Suprapubic skin (tissue), 4 donors: Measurements from ENCODE around the gene VAV1.

Source experiments
- EP300 ChIP-seq: sonication (generic); formaldehyde crosslinking; IDR thresholded peaks from one replicate; pipeline ENCODE4 v1.6.1; 2017; ENCODE audit warnings: antibody characterized with exemption
- POLR2AphosphoS5 ChIP-seq, 3 donors: sonication (generic); formaldehyde crosslinking; IDR thresholded peaks; one replicate each; pipeline ENCODE4 v1.6.1; 2017; ENCODE audit warnings: antibody characterized with exemption in 3 of 3
- TF ChIP-seq, protein P1 (sequence below), 2 donors: fragments of 200-600 bp in 1 of 2; fragments of 450-650 bp in 1 of 2; sonication (generic) in 1 of 2; IDR thresholded peaks; one replicate each; pipeline ENCODE4 v1.5.1; 2016 to 2019; ENCODE audit warnings: antibody characterized with exemption in 2 of 2, mild to moderate bottlenecking in 1 of 2, moderate library complexity in 1 of 2

DNA sequence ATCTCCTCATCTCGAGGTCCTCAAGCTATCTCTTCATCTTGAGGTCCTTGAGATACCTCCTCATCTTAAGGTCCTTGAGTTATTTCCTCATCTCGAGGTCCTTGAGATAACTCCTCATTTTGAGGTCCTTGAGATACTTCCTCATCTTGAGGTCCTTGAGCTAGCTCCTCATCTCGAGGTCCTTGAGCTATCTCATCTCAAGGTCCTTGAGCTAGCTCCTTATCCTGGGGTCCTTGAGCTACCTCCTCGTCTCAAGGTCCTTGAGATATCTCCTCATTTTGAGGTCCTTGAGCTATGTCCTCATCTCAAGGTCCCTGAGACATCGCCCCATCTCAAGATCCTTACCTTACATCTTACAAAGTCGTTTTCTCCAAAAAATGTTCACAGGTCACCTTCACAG, 18.7 kb downstream of the VAV1 start:
- TF ChIP-seq, protein P1, sequence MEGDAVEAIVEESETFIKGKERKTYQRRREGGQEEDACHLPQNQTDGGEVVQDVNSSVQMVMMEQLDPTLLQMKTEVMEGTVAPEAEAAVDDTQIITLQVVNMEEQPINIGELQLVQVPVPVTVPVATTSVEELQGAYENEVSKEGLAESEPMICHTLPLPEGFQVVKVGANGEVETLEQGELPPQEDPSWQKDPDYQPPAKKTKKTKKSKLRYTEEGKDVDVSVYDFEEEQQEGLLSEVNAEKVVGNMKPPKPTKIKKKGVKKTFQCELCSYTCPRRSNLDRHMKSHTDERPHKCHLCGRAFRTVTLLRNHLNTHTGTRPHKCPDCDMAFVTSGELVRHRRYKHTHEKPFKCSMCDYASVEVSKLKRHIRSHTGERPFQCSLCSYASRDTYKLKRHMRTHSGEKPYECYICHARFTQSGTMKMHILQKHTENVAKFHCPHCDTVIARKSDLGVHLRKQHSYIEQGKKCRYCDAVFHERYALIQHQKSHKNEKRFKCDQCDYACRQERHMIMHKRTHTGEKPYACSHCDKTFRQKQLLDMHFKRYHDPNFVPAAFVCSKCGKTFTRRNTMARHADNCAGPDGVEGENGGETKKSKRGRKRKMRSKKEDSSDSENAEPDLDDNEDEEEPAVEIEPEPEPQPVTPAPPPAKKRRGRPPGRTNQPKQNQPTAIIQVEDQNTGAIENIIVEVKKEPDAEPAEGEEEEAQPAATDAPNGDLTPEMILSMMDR (IDR thresholded peaks at IDR 0.05), result no peak
- TF ChIP-seq POLR2AphosphoS5 (IDR thresholded peaks at IDR 0.05), result no peak
- no peak for TF ChIP-seq EP300
